ENCODE results near the gene LRCH3. TPM values are rescaled to one million over a fixed set of nuclear protein-coding genes. Genes with fewer than 3 reads are reported as not detected.

Gene LRCH3
- total RNA-seq, 1 experiment from 2014 or later: 71.8 TPM

GRCh38 chr3:197829397-197830045 lies 38.5 kb downstream of the LRCH3 start:
- no peaks in the 10 kb centered on the region for H3K4me1 ChIP-seq (ENCODE audit: insufficient read depth, low read length, poor library complexity, severe bottlenecking)
- intact Hi-C loops (cut with micrococcal nuclease; ENCODE audit: unreplicated experiment): no loop called here
- H3K27ac ChIP-seq (ENCODE audit: low read depth, low read length, poor library complexity, severe bottlenecking): no peak overlapping the region
- POLR2A ChIA-PET (ENCODE audit: low non-redundant PET): no interaction called here
- TF ChIP-seq CTCF (conservative IDR thresholded peaks at IDR 0.05; ENCODE audit: low read depth, low read length) (no peak), EZH2 (IDR thresholded peaks at IDR 0.05; ENCODE audit: borderline replicate concordance, low read depth, low read length, poor library complexity, severe bottlenecking) (no peak)
- H3K36me3 ChIP-seq (ENCODE audit: insufficient read depth, low read length, poor library complexity, severe bottlenecking): peaks cover 59% of the 10 kb centered on the region
- no peak for DNase-seq (ENCODE audit: low spot score)
- no peaks in the 10 kb centered on the region for H3K9me3 ChIP-seq (ENCODE audit: low read depth, low read length, poor library complexity, severe bottlenecking)
- H3K27me3 ChIP-seq (replicated peaks; ENCODE audit: insufficient read depth, low read depth, low read length, poor library complexity): no peaks in the 10 kb centered on the region
- BruUV-seq (replicated peaks): no TSS peak
- H3K4me3 ChIP-seq (ENCODE audit: low read depth, low read length, poor library complexity, severe bottlenecking): no peak overlapping the region
- CTCF ChIA-PET: no interaction called here

- Histone ChIP-seq H3K27me3 (replicated peaks; ENCODE audit: insufficient read depth, low read depth, low read length, poor library complexity) (no peaks in the 10 kb centered on the region), H3K9me3 (ENCODE audit: low read depth, low read length, poor library complexity, severe bottlenecking) (no peaks in the 10 kb centered on the region), H3K4me1 (ENCODE audit: insufficient read depth, low read length, poor library complexity, severe bottlenecking) (no peaks in the 10 kb centered on the region), H3K36me3 (ENCODE audit: insufficient read depth, low read length, poor library complexity, severe bottlenecking) (peaks cover 63% of the 10 kb centered on the region), H3K4me3 (ENCODE audit: low read depth, low read length, poor library complexity, severe bottlenecking) (no peak overlapping the region), H3K27ac (ENCODE audit: low read depth, low read length, poor library complexity, severe bottlenecking) (no peak overlapping the region)
- intact Hi-C loops (cut with micrococcal nuclease; ENCODE audit: unreplicated experiment): no loop called here
- ChIA-PET CTCF (no interaction called here), POLR2A (ENCODE audit: low non-redundant PET) (no interaction called here)
- no peak for DNase-seq (ENCODE audit: low spot score)
- no TSS peak for BruUV-seq (replicated peaks)
- TF ChIP-seq CTCF (conservative IDR thresholded peaks at IDR 0.05; ENCODE audit: low read depth, low read length) (no peak), EZH2 (IDR thresholded peaks at IDR 0.05; ENCODE audit: borderline replicate concordance, low read depth, low read length, poor library complexity, severe bottlenecking) (no peak)
These were observed 39.4 kb downstream of the LRCH3 start for GRCh38 chr3:197830308-197830966.

GRCh38 chr3:197830967-197831313 lies 39.9 kb downstream of the LRCH3 start:
- ChIA-PET CTCF (no interaction called here), POLR2A (ENCODE audit: low non-redundant PET) (no interaction called here)
- no TSS peak for BruUV-seq (replicated peaks)
- Histone ChIP-seq H3K36me3 (ENCODE audit: insufficient read depth, low read length, poor library complexity, severe bottlenecking) (peaks cover 67% of the 10 kb centered on the region), H3K4me1 (ENCODE audit: insufficient read depth, low read length, poor library complexity, severe bottlenecking) (peaks cover 3% of the 10 kb centered on the region), H3K9me3 (ENCODE audit: low read depth, low read length, poor library complexity, severe bottlenecking) (no peaks in the 10 kb centered on the region), H3K27ac (ENCODE audit: low read depth, low read length, poor library complexity, severe bottlenecking) (no peak overlapping the region), H3K27me3 (replicated peaks; ENCODE audit: insufficient read depth, low read depth, low read length, poor library complexity) (no peaks in the 10 kb centered on the region), H3K4me3 (ENCODE audit: low read depth, low read length, poor library complexity, severe bottlenecking) (no peak overlapping the region)
- intact Hi-C loops (cut with micrococcal nuclease; ENCODE audit: unreplicated experiment): no loop called here
- TF ChIP-seq EZH2 (IDR thresholded peaks at IDR 0.05; ENCODE audit: borderline replicate concordance, low read depth, low read length, poor library complexity, severe bottlenecking): no peak
- TF ChIP-seq CTCF (conservative IDR thresholded peaks at IDR 0.05; ENCODE audit: low read depth, low read length): no peak
- DNase-seq (ENCODE audit: low spot score): no peak

Measured in A673 (cell line).